T-helper 17 cell (primary cell): ENCODE data around the gene ADGRL3. TPM values are rescaled to one million over a fixed set of nuclear protein-coding genes. Genes with fewer than 3 reads are reported as not detected.
"Not testable (repeated sequence)": the region's sequence is repeated elsewhere in the genome, so short reads cannot be mapped to it uniquely, and the experiment has no call there.

ENCODE experiments used
- ATAC-seq: fragments of 150-1000 bp; cut with Tn5 transposase; 2 replicates; pipeline ENCODE4 v1.10.0; 2021; ENCODE audit warnings: mild to moderate bottlenecking, moderate library complexity
- DNase-seq, 3 donors: peaks; one replicate each; pipeline versions ENCODE4 v3.0.0 to v3.0.0-alpha.2; 2020 to 2021
- H3K9me3 ChIP-seq: one replicate; pipeline ENCODE4 v1.7.0; 2013; ENCODE audit warnings: low read length, mild to moderate bottlenecking; ENCODE audit not compliant: control insufficient read depth, poor library complexity, severe bottlenecking
- H3K27ac Mint-ChIP-seq: one replicate; pipeline ENCODE4 v1.8.0; 2022; ENCODE audit warnings: mild to moderate bottlenecking, moderate library complexity, mixed read lengths
- H3K27me3 Mint-ChIP-seq: one replicate; pipeline ENCODE4 v1.8.0; 2022; ENCODE audit warnings: mixed read lengths
- H3K36me3 Mint-ChIP-seq: one replicate; pipeline ENCODE4 v1.8.0; 2022; ENCODE audit warnings: low read depth, mixed read lengths
- H3K4me1 Mint-ChIP-seq: one replicate; pipeline ENCODE4 v1.8.0; 2022; ENCODE audit warnings: mild to moderate bottlenecking, mixed read lengths
- H3K4me3 Mint-ChIP-seq: one replicate; pipeline ENCODE4 v1.8.0; 2022; ENCODE audit warnings: mild to moderate bottlenecking, moderate library complexity, mixed read lengths
- total RNA-seq, 4 donors: library from RNA in 2 of 4; stranded (reverse) in 2 of 4; gene quantifications; one replicate each; pipeline ENCODE4 v1.2.3 and lab custom pipeline; 2022 to 2026

ADGRL3 gene
- total RNA-seq, 2 donors from 2014 or later = not detected

DNA sequence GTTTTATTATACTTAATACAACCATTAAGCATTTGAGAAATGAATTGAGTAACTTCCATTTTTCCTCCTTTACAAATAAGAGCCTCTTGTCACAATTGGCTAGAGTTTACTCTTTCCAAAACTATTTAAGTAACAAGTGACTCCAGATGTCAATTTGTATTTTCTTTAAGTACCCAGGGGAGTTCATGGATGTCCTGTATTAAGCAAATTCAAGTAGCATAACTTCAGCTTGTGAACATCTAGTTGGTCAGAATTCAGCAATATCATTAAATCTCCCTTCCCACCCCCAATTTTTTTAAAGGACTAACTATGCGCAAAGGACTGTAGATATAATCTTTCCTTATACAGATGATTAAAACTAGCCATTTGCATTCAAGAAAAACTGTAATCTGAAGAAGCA lies 1.4 kb upstream of the ADGRL3 start:
- H3K9me3 ChIP-seq = no peaks in the 10 kb centered on the region
- peaks cover 2% of the 10 kb centered on the region for H3K36me3 Mint-ChIP-seq
- no peak overlapping the region for H3K4me3 Mint-ChIP-seq
- H3K27me3 Mint-ChIP-seq = peaks cover 23% of the 10 kb centered on the region
- DNase-seq = no peak
- H3K27ac Mint-ChIP-seq = no peak overlapping the region
- no peaks in the 10 kb centered on the region for H3K4me1 Mint-ChIP-seq
- no peak for ATAC-seq

DNA sequence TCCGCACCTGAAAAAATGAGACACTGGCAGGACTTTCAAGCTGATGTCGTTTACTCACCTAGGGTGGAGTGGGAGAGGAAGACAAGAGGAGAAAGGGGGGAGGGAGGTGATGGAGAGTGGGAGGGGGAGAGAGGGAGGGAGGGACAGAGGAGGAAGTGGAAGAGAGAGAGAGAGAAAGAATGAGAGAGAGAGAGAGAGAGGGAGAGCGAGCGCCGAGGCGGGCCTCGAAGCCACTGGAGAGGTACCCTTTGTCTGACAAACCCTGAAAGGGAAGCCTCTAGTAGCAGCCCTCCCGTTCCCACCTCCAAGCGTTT lies 296 bp upstream of the ADGRL3 start:
- H3K27ac Mint-ChIP-seq = no peak overlapping the region
- no peak overlapping the region for H3K4me3 Mint-ChIP-seq

GRCh38 chr4:61200916-61201526 lies 895 bp downstream of the ADGRL3 start:
- Mint-ChIP-seq H3K27me3 (peaks cover 23% of the 10 kb centered on the region), H3K4me1 (no peaks in the 10 kb centered on the region), H3K36me3 (peaks cover 2% of the 10 kb centered on the region), H3K27ac (no peak overlapping the region), H3K4me3 (no peak overlapping the region)
- ATAC-seq (no peak), DNase-seq (no peak)
- no peaks in the 10 kb centered on the region for H3K9me3 ChIP-seq

More for the DNA sequence above, 296 bp upstream of the ADGRL3 start:
- H3K27me3 Mint-ChIP-seq = peaks cover 23% of the 10 kb centered on the region
- no peaks in the 10 kb centered on the region for H3K4me1 Mint-ChIP-seq
- H3K9me3 ChIP-seq = no peaks in the 10 kb centered on the region
- H3K36me3 Mint-ChIP-seq = peaks cover 2% of the 10 kb centered on the region
- no peak for ATAC-seq
- DNase-seq = no peak

GRCh38 chr4:61201561-61201960 lies 1.4 kb downstream of the ADGRL3 start:
- H3K27ac Mint-ChIP-seq = no peak overlapping the region
- DNase-seq (no peak), ATAC-seq (no peak)

GRCh38 chr4:61201961-61202637 lies 2.0 kb downstream of the ADGRL3 start:
- no peak overlapping the region for H3K27ac Mint-ChIP-seq
- H3K4me1 Mint-ChIP-seq = no peaks in the 10 kb centered on the region
- ATAC-seq (no peak), DNase-seq (no peak)
- H3K4me3 Mint-ChIP-seq = no peak overlapping the region
- peaks cover 23% of the 10 kb centered on the region for H3K27me3 Mint-ChIP-seq
- peaks cover 2% of the 10 kb centered on the region for H3K36me3 Mint-ChIP-seq
- no peaks in the 10 kb centered on the region for H3K9me3 ChIP-seq

More at GRCh38 chr4:61201561-61201960, 1.4 kb downstream of the ADGRL3 start:
- H3K36me3 Mint-ChIP-seq = peaks cover 2% of the 10 kb centered on the region
- H3K27me3 Mint-ChIP-seq = peaks cover 23% of the 10 kb centered on the region
- H3K9me3 ChIP-seq = no peaks in the 10 kb centered on the region
- no peaks in the 10 kb centered on the region for H3K4me1 Mint-ChIP-seq
- no peak overlapping the region for H3K4me3 Mint-ChIP-seq

GRCh38 chr4:61202638-61203435 lies 2.7 kb downstream of the ADGRL3 start:
- Mint-ChIP-seq H3K27me3 (peaks cover 23% of the 10 kb centered on the region), H3K36me3 (peaks cover 2% of the 10 kb centered on the region), H3K4me3 (no peak overlapping the region), H3K4me1 (no peaks in the 10 kb centered on the region), H3K27ac (no peak overlapping the region)
- H3K9me3 ChIP-seq = no peaks in the 10 kb centered on the region
- ATAC-seq (no peak), DNase-seq (no peak)

DNA sequence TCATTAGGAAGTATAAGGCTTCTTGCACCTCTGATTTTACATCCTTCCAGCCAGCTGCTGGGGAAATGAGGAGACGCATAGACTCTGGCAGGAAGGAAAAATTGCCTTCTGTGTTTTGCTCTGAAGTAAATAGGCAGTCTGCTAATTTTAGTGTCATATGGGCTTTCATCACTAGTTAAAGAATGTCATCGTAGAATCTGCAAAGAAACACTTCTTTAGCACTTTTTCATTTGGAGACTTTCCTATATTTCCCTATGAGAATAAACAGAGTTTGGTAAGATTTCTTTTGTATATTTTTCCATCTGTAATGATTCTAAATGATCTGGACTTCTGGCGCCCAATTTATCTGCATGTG lies 3.3 kb downstream of the ADGRL3 start:
- DNase-seq = no peak
- peaks cover 2% of the 10 kb centered on the region for H3K36me3 Mint-ChIP-seq
- no peak overlapping the region for H3K27ac Mint-ChIP-seq
- H3K9me3 ChIP-seq = no peaks in the 10 kb centered on the region
- peaks cover 23% of the 10 kb centered on the region for H3K27me3 Mint-ChIP-seq
- ATAC-seq = no peak
- H3K4me1 Mint-ChIP-seq = no peaks in the 10 kb centered on the region
- H3K4me3 Mint-ChIP-seq = no peak overlapping the region

DNA sequence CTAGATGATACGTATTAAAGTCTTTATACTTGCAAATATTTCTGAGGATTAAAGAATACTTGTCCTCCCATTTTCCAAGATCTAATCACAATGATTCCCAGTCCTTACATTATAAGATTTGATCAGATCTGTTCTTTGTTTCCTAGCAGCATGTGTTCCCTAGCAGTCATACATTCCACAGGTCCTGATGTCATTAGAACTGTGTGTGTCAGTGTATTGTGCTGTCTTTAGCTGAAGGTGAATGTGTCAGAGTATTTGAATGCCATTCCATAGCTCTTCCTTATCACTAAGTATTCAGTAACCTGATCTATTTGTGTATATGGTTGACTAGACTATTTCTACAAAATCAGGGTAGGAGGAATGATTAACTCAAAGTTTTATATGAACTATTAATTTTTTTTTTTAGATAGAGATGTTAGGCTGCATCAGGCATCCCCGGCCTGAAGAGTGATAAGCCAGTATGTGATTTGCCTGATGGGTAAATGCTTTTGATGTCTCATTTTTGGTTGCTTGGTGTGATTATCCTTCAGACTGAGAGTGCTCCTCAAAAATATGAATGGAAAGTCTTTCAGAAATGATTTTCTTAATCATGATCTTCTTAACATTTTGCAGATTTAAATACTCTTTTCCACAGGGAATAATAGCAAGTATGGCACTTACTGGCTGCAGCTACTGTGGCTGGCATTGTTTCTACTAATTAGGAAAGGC lies 4.4 kb downstream of the ADGRL3 start:
- Mint-ChIP-seq H3K27me3 (peaks cover 23% of the 10 kb centered on the region), H3K36me3 (peaks cover 2% of the 10 kb centered on the region), H3K27ac (no peak overlapping the region), H3K4me3 (no peak overlapping the region), H3K4me1 (no peaks in the 10 kb centered on the region)
- no peaks in the 10 kb centered on the region for H3K9me3 ChIP-seq
- no peak for DNase-seq
- no peak for ATAC-seq

GRCh38 chr4:61205066-61205465 lies 4.9 kb downstream of the ADGRL3 start:
- H3K9me3 ChIP-seq = no peaks in the 10 kb centered on the region
- Mint-ChIP-seq H3K4me3 (no peak overlapping the region), H3K27ac (no peak overlapping the region), H3K4me1 (no peaks in the 10 kb centered on the region), H3K27me3 (peaks cover 23% of the 10 kb centered on the region), H3K36me3 (peaks cover 2% of the 10 kb centered on the region)
- no peak for ATAC-seq
- DNase-seq = no peak

- not testable (repeated sequence) for H3K9me3 ChIP-seq, DNase-seq, H3K27ac Mint-ChIP-seq, H3K4me1 Mint-ChIP-seq, H3K4me3 Mint-ChIP-seq, ATAC-seq, H3K36me3 Mint-ChIP-seq
- H3K27me3 Mint-ChIP-seq = peaks cover 12% of the 10 kb centered on the region
These were observed 7.0 kb downstream of the ADGRL3 start for GRCh38 chr4:61207156-61207555.

- H3K4me1 Mint-ChIP-seq = no peaks in the 10 kb centered on the region
- no peaks in the 10 kb centered on the region for H3K9me3 ChIP-seq
- no peaks in the 10 kb centered on the region for H3K36me3 Mint-ChIP-seq
- no peak for DNase-seq
- no peaks in the 10 kb centered on the region for H3K27me3 Mint-ChIP-seq
- no peak overlapping the region for H3K27ac Mint-ChIP-seq
- no peak overlapping the region for H3K4me3 Mint-ChIP-seq
- ATAC-seq = no peak
These were observed 10.2 kb downstream of the ADGRL3 start for GRCh38 chr4:61210186-61210939.

- H3K9me3 ChIP-seq = no peaks in the 10 kb centered on the region
- no peaks in the 10 kb centered on the region for H3K36me3 Mint-ChIP-seq
- no peak overlapping the region for H3K27ac Mint-ChIP-seq
- no peak overlapping the region for H3K4me3 Mint-ChIP-seq
- no peaks in the 10 kb centered on the region for H3K4me1 Mint-ChIP-seq
- no peak for DNase-seq
- no peak for ATAC-seq
- H3K27me3 Mint-ChIP-seq = no peaks in the 10 kb centered on the region
These were observed 11.7 kb downstream of the ADGRL3 start for GRCh38 chr4:61211781-61212180.

DNA sequence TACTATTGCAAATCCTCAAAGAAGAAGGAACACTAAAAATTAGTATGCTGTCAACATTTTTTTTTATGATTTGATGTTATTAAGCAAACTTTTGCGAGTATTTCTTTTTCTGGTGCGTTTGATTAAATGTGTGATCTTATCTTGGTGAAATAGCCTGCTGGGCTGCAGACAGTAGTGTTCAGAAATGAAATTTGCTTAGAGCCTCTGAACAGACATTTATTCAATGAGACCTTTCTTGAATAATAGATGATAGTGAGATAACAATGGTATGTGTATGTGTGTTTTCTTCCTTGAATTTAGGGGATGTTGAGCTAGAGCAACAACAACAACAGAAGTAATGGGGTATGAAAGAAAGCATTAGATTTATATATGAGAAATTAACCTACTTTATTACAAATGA lies 12.7 kb downstream of the ADGRL3 start:
- DNase-seq = no peak
- Mint-ChIP-seq H3K27me3 (no peaks in the 10 kb centered on the region), H3K36me3 (no peaks in the 10 kb centered on the region), H3K4me1 (no peaks in the 10 kb centered on the region), H3K27ac (no peak overlapping the region), H3K4me3 (no peak overlapping the region)
- no peaks in the 10 kb centered on the region for H3K9me3 ChIP-seq
- no peak for ATAC-seq
